B cell (primary cell): ENCODE measurements around the gene DENND4C. TPM values are rescaled to one million over a fixed set of nuclear protein-coding genes. Genes with fewer than 3 reads are reported as not detected.
"Not testable (repeated sequence)": the region's sequence is repeated elsewhere in the genome, so short reads cannot be mapped to it uniquely, and the experiment has no call there.

Experiments
- ATAC-seq: fragments of 200-7000 bp; cut with Tn5 transposase; one replicate; pipeline ENCODE4 v1.10.0; 2021; ENCODE audit warnings: low read depth, mild to moderate bottlenecking, moderate number of reproducible peaks, moderate library complexity
- CTCF ChIA-PET: fragments of 350-600 bp; sonication (Branson Sonifier 250); formaldehyde crosslinking; loops from one replicate; lab custom pipeline; 2021; ENCODE audit warnings: antibody characterized with exemption, inconsistent platforms; lab: Charles Lee
- POLR2A ChIA-PET: fragments of 350-600 bp; sonication (Branson Sonifier 250); formaldehyde crosslinking; loops from one replicate; lab custom pipeline; 2021; ENCODE audit warnings: antibody characterized with exemption; lab: Charles Lee
- DNase-seq: peaks from one replicate; pipeline ENCODE4 v3.0.0; 2013
- H2AFZ ChIP-seq: 2 replicates; pipeline ENCODE4 v1.6.1; 2012; ENCODE audit warnings: mild to moderate bottlenecking, low read depth, low read length; ENCODE audit not compliant: insufficient read depth, poor library complexity, severe bottlenecking
- H3K27ac ChIP-seq, 2 donors: 1 replicate in 1 of 2; 2 replicates in 1 of 2; pipeline ENCODE4 v1.5.1; 2012 to 2013; ENCODE audit warnings: low read length in 2 of 2, mild to moderate bottlenecking in 2 of 2, moderate library complexity in 1 of 2
- H3K27me3 ChIP-seq, 4 experiments: fragments of 200-600 bp in 1 of 4; sonication (generic) in 1 of 4; replicated peaks in 1 of 4; 1 replicate in 2 of 4; 2 replicates in 2 of 4; pipeline versions ENCODE4 v1.6.1 to v1.7.0; 2013 to 2016; ENCODE audit warnings: low read length in 3 of 4, mild to moderate bottlenecking in 2 of 4, mixed read lengths in 1 of 4, moderate library complexity in 1 of 4; ENCODE audit not compliant: insufficient read depth in 4 of 4, control insufficient read depth in 3 of 4; ENCODE audit errors: control extremely low read depth in 1 of 4
- H3K36me3 ChIP-seq, 2 experiments: replicated peaks in 1 of 2; 1 replicate in 1 of 2; 2 replicates in 1 of 2; pipeline versions ENCODE4 v1.6.1 to v1.7.1; 2013; ENCODE audit warnings: low read length in 1 of 2; ENCODE audit not compliant: insufficient read depth in 2 of 2, control insufficient read depth in 1 of 2; ENCODE audit errors: control extremely low read depth in 1 of 2, extremely low read depth in 1 of 2
- H3K4me1 ChIP-seq, 2 donors: fragments of 200-600 bp in 1 of 2; sonication (generic) in 1 of 2; 1 replicate in 1 of 2; 2 replicates in 1 of 2; pipeline versions ENCODE4 v1.5.1 to v1.6.1; 2013 to 2017; ENCODE audit warnings: low read length in 2 of 2; ENCODE audit not compliant: control insufficient read depth in 2 of 2, insufficient read depth in 2 of 2
- H3K4me2 ChIP-seq: replicated peaks from 2 replicates; pipeline ENCODE3; 2012; ENCODE audit warnings: mild to moderate bottlenecking, low read depth, low read length; ENCODE audit not compliant: poor library complexity, severe bottlenecking
- H3K4me3 ChIP-seq, 5 experiments: fragments of 200-600 bp in 1 of 5; sonication (generic) in 1 of 5; 1 replicate in 3 of 5; 2 replicates in 2 of 5; pipeline versions ENCODE4 v1.5.1 to v1.7.0; 2011 to 2016; ENCODE audit warnings: low read length in 4 of 5, mild to moderate bottlenecking in 4 of 5, low read depth in 2 of 5, control low read depth in 1 of 5, moderate library complexity in 1 of 5; ENCODE audit not compliant: insufficient read depth in 1 of 5; ENCODE audit errors: control extremely low read depth in 1 of 5, extremely low read depth in 1 of 5
- H3K79me2 ChIP-seq: fragments of 200-600 bp; sonication (generic); one replicate; pipeline ENCODE4 v1.6.0; 2016; ENCODE audit warnings: low read length; ENCODE audit not compliant: control insufficient read depth, insufficient read depth
- H3K9ac ChIP-seq: fragments of 200-600 bp; sonication (generic); 2 replicates; pipeline ENCODE4 v1.6.1; 2017; ENCODE audit warnings: mild to moderate bottlenecking, low read length, moderate library complexity
- H3K9me3 ChIP-seq, 3 donors: one replicate each; pipeline versions ENCODE4 v1.6.1 to v1.7.1; 2013; ENCODE audit warnings: low read length in 2 of 3; ENCODE audit not compliant: control insufficient read depth in 2 of 3, insufficient read depth in 1 of 3; ENCODE audit errors: control extremely low read depth in 1 of 3
- H4K20me1 ChIP-seq: 2 replicates; pipeline ENCODE4 v1.6.0; 2012; ENCODE audit warnings: mild to moderate bottlenecking, low read length; ENCODE audit not compliant: insufficient read depth, control insufficient read depth, poor library complexity, severe bottlenecking
- H3K27ac Mint-ChIP-seq: one replicate; pipeline ENCODE4 v1.8.0; 2021; ENCODE audit warnings: mixed read lengths
- H3K27me3 Mint-ChIP-seq: one replicate; pipeline ENCODE4 v1.8.0; 2021; ENCODE audit warnings: mixed read lengths
- H3K4me1 Mint-ChIP-seq: one replicate; pipeline ENCODE4 v1.8.0; 2021; ENCODE audit warnings: mixed read lengths
- H3K4me3 Mint-ChIP-seq: one replicate; pipeline ENCODE4 v1.8.0; 2021; ENCODE audit warnings: mixed read lengths
- H3K9me3 Mint-ChIP-seq: one replicate; pipeline ENCODE4 v1.8.0; 2022; ENCODE audit warnings: mixed read lengths; ENCODE audit not compliant: insufficient read depth
- EZH2 ChIP-seq: IDR thresholded peaks from 2 replicates; pipeline ENCODE4 v1.6.1; 2012; ENCODE audit warnings: borderline replicate concordance, low read depth, mild to moderate bottlenecking, moderate library complexity, low read length; ENCODE audit not compliant: insufficient read depth, poor library complexity, severe bottlenecking
- WGBS: methylation state at CpG from one replicate; pipeline ENCODE4 v1.1.5; 2013; ENCODE audit warnings: missing lambda C conversion rate; ENCODE audit not compliant: insufficient coverage; 5-methylcytosine and 5-hydroxymethylcytosine counted together
- intact Hi-C: fragments of 100-400 bp; cut with micrococcal nuclease; formaldehyde crosslinking; loops from one replicate; pipeline ENCODE4 v1.10.0; 2022
- polyA plus RNA-seq: library from polyadenylated mRNA; depleted of rRNA; stranded (reverse); fragments of >200 nt; gene quantifications from 2 replicates; pipeline ENCODE4 v1.2.3, GENCODE V29; 2012
- total RNA-seq, 2 donors: library from RNA; stranded (reverse); fragments of 120-200 nt in 1 of 2; gene quantifications; 1 replicate in 1 of 2; 2 replicates in 1 of 2; pipeline versions ENCODE4 v1.2.3 to v1.2.4, GENCODE V29; 2013 to 2022
- TF ChIP-seq, protein P1 (sequence below): fragments of 200-600 bp; IDR thresholded peaks from one replicate; pipeline ENCODE4 v1.8.0; 2022; ENCODE audit warnings: antibody characterized with exemption, mild to moderate bottlenecking

The DENND4C gene
- total and polyA plus RNA-seq, 2 donors (not counting 1 experiment from before 2014, with no cell fraction given) = 9.9 to 52.4 TPM

DNA sequence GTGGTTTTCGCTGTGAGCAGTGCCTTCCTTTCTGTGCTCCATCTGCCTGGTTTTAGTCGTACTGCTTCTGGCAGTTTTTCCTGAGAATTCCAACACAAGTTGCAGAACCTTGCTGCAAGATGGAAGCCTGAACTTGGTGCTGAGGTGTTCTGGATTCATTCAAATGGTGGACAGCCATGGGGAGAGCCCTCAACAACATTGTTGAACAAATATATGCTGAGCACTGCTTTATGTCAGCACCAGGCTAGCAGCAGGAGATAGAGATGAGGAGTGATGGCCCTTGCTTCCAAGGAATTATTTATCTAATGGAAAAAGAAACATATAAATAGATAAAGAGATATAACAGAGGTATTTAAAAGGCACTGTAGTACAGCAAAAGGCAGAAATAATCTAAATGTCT lies 156.8 kb downstream of the DENND4C start:
- no peaks in the 10 kb centered on the region for H3K9me3 ChIP-seq
- H3K4me1 ChIP-seq = no peaks in the 10 kb centered on the region
- no peak overlapping the region for H3K9ac ChIP-seq
- no peaks in the 10 kb centered on the region for H3K79me2 ChIP-seq
- no peak overlapping the region for H3K4me3 ChIP-seq
- H3K36me3 ChIP-seq = no peaks in the 10 kb centered on the region
- ChIA-PET POLR2A (no interaction called here), CTCF (no interaction called here)
- no peaks in the 10 kb centered on the region for H3K4me1 Mint-ChIP-seq
- no peak for ATAC-seq
- H2AFZ ChIP-seq = no peak overlapping the region
- no peak for DNase-seq
- H3K9me3 Mint-ChIP-seq = no peaks in the 10 kb centered on the region
- WGBS = 95% methylated on average over 2 of the region's 2 CpGs
- H3K27me3 ChIP-seq = peaks cover 0 to 5% (median 2%) of the 10 kb centered on the region in 4 experiments
- no peak overlapping the region for H3K27ac ChIP-seq
- no peak overlapping the region for H3K27ac Mint-ChIP-seq
- no peak overlapping the region for H3K4me2 ChIP-seq
- intact Hi-C loops = no loop called here
- no peak for TF ChIP-seq EZH2
- TF ChIP-seq, protein P1, sequence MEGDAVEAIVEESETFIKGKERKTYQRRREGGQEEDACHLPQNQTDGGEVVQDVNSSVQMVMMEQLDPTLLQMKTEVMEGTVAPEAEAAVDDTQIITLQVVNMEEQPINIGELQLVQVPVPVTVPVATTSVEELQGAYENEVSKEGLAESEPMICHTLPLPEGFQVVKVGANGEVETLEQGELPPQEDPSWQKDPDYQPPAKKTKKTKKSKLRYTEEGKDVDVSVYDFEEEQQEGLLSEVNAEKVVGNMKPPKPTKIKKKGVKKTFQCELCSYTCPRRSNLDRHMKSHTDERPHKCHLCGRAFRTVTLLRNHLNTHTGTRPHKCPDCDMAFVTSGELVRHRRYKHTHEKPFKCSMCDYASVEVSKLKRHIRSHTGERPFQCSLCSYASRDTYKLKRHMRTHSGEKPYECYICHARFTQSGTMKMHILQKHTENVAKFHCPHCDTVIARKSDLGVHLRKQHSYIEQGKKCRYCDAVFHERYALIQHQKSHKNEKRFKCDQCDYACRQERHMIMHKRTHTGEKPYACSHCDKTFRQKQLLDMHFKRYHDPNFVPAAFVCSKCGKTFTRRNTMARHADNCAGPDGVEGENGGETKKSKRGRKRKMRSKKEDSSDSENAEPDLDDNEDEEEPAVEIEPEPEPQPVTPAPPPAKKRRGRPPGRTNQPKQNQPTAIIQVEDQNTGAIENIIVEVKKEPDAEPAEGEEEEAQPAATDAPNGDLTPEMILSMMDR = no peak
- peaks cover 12% of the 10 kb centered on the region for H3K27me3 Mint-ChIP-seq
- no peaks in the 10 kb centered on the region for H4K20me1 ChIP-seq
- no peak overlapping the region for H3K4me3 Mint-ChIP-seq

DNA sequence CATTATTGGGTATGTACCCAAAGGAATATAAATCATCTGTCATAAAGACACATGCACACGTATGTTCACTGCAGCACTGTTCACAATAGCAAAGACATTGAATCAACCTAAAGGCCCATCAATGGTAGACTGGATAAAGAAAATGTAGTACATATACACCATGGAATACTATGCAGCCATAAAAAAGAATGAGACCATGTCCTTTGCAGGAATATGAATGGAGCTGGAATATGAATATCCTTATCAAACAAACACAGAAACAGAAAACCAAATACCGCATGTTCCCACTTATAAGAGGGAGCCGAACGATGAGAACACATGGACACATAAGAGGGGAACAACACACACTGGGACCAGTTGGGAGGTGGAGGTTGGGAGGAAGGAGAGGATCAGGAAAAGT lies 159.0 kb downstream of the DENND4C start:
- ATAC-seq, DNase-seq, H3K4me2 ChIP-seq, H3K27ac Mint-ChIP-seq, H3K4me1 Mint-ChIP-seq, H3K9me3 ChIP-seq, H3K27me3 ChIP-seq, H3K9me3 Mint-ChIP-seq, H3K4me3 Mint-ChIP-seq, H3K36me3 ChIP-seq, H2AFZ ChIP-seq, H3K79me2 ChIP-seq, H3K27ac ChIP-seq, POLR2A ChIA-PET, H3K4me1 ChIP-seq, H3K4me3 ChIP-seq, CTCF ChIA-PET, intact Hi-C loops, H4K20me1 ChIP-seq, H3K9ac ChIP-seq: not testable (repeated sequence)
- no CpG with 5 or more reads among the region's 4 CpGs for WGBS
- H3K27me3 Mint-ChIP-seq = peaks cover 12% of the 10 kb centered on the region
